ENCODE measurements around the gene VPS26C. TPM values are rescaled to one million over a fixed set of nuclear protein-coding genes. Genes with fewer than 3 reads are reported as not detected.

The VPS26C gene
- total and polyA plus RNA-seq, 9 of the 15 experiments (the other 6 are each of a cell fraction or from before 2014, with no cell fraction given), result 32.8 to 48.7 (median 42.1) TPM

DNA sequence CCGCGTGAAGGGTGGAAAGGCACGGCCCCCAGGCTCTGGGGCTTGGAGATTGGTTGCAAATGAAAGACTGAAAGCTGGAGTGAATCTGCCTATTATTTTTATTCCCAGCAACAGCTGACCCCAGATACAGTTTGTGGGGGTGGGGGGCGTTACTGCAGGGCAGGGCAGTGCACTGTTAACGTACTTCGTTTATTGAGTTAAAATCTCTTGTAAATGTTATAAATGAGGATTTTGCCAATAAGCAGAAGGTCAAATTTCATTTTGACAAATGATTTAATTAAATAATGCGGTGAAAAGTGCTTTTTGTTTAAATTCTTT, 1.0 kb upstream of the VPS26C start (continued):
- 0 out of 2 replicates have a peak, but pooled peaks have one; percentile 63 for TF ChIP-seq CHCHD3 (CRISPR knock-in tag; IDR thresholded peaks at IDR 0.05)
- TF ChIP-seq, protein P1, sequence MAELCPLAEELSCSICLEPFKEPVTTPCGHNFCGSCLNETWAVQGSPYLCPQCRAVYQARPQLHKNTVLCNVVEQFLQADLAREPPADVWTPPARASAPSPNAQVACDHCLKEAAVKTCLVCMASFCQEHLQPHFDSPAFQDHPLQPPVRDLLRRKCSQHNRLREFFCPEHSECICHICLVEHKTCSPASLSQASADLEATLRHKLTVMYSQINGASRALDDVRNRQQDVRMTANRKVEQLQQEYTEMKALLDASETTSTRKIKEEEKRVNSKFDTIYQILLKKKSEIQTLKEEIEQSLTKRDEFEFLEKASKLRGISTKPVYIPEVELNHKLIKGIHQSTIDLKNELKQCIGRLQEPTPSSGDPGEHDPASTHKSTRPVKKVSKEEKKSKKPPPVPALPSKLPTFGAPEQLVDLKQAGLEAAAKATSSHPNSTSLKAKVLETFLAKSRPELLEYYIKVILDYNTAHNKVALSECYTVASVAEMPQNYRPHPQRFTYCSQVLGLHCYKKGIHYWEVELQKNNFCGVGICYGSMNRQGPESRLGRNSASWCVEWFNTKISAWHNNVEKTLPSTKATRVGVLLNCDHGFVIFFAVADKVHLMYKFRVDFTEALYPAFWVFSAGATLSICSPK (IDR thresholded peaks at IDR 0.05; ENCODE audit: borderline replicate concordance), result 0 out of 2 replicates have a peak, but pooled peaks have one; percentile 47
- no peak for TF ChIP-seq MTA2 (IDR thresholded peaks at IDR 0.05; ENCODE audit: low read depth)
- TF ChIP-seq, protein P2, sequence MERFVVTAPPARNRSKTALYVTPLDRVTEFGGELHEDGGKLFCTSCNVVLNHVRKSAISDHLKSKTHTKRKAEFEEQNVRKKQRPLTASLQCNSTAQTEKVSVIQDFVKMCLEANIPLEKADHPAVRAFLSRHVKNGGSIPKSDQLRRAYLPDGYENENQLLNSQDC (CRISPR knock-in tag; IDR thresholded peaks at IDR 0.05), result peak; percentile 73; the same call in 1 of the 2 replicates

DNA sequence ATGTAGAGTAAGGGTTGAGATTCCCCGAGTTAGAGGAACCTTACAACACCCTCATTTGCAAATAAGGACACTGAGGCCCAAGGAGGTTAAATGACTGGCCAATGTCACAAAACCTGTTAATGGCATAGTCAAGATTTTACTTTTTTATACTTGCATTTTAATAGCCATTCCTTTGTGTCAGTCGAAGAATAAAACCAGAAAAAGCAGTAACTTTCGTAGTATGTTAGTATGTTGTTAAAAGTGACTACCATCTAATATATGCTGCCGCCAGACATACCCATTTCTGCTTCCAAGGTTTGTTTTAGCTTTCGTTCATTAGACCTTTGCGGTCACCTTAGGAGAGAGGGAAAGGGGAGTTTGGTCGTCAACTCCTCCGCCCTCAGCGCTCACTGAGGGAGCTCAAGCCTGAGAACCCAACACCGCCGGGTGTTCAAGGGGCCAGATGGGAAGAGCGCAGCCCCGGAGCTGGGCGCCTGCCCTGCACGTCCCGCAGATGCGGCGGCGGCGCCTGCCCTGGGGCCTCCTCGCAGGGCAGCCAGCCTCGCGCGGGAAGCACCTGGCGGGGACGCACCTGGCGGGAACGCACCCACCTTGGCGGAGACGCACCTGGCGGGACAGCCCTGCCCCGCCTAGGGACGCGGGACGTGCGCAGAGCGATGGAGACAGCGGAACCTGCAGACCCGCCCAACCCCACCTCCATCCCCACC, 466 bp downstream of the VPS26C start:
- Histone ChIP-seq H3K9ac (ENCODE audit: insufficient read depth in 1 of 2, low read depth in 2 of 2, low read length in 2 of 2) (peak overlapping the region; percentile 91 to 98), H3K9me3 (replicated peaks; ENCODE audit: control insufficient read depth, insufficient read depth, low read depth, low read length) (0 out of 2 replicates have a peak, but pooled peaks cover 1% of the 10 kb centered on the region), H3K4me3 (peak overlapping the region; percentile 71), H3K4me2 (ENCODE audit: insufficient read depth, low read length) (peak overlapping the region; percentile 89), H2AFZ (ENCODE audit: low read depth, low read length) (peak overlapping the region; percentile 78), H3K27me3 (ENCODE audit: control insufficient read depth in 2 of 2, insufficient read depth in 2 of 2, low read length in 2 of 2) (no peaks in the 10 kb centered on the region), H3K79me2 (ENCODE audit: control insufficient read depth, insufficient read depth, low read length) (peaks cover 64% of the 10 kb centered on the region), H3K27ac (ENCODE audit: extremely low read depth, low read depth, low read length) (peak overlapping the region; percentile 99), H3K9me1 (ENCODE audit: control insufficient read depth, insufficient read depth, low read length) (no peaks in the 10 kb centered on the region), H4K20me1 (replicated peaks; ENCODE audit: control insufficient read depth, insufficient read depth, low read length) (no peaks in the 10 kb centered on the region), H3K4me1 (replicated peaks in 1 of 2; ENCODE audit: control insufficient read depth in 2 of 2, insufficient read depth in 2 of 2, low read length in 2 of 2) (peaks cover 26 to 31% of the 10 kb centered on the region in 2 experiments; a peak in 4 of 5 replicates), H3K36me3 (ENCODE audit: control insufficient read depth, insufficient read depth, low read length) (0 out of 3 replicates have a peak, but pooled peaks cover 11% of the 10 kb centered on the region)
- 2% methylated on average over 32 of the region's 39 CpGs for WGBS (ENCODE audit: insufficient coverage, low coverage, missing lambda C conversion rate)
- POLR2A ChIA-PET, result interaction anchor here (0.5 to 2.3 kb wide), 18 partner anchors 10 to 1486 kb away, joined by 3 to 17 read pairs (median 4); no protein-coding TSS in a partner anchor
- CTCF ChIA-PET (ENCODE audit: low intra/inter-chr PET ratio), result no interaction called here
- DNase-seq (ENCODE audit: extremely low read depth in 1 of 4, low spot score in 3 of 4) (peak in 2 of 4 experiments; percentile 42 to 74), FAIRE-seq (peak; percentile 42), ATAC-seq (peak; percentile 45)
- in situ Hi-C loops (cut with MboI) (no loop called here), intact Hi-C loops (cut with micrococcal nuclease) (loop anchor here (2.0 to 5.0 kb wide), 3 partner anchors 104 to 304 kb away; no protein-coding TSS in a partner anchor)
- TSS peak; percentile 56 for BruUV-seq (replicated peaks)
- TF ChIP-seq MTA1 (IDR thresholded peaks at IDR 0.05; ENCODE audit: borderline replicate concordance) (no peak), L3MBTL2 (IDR thresholded peaks at IDR 0.05) (no peak), ZBTB8A (IDR thresholded peaks at IDR 0.05; ENCODE audit: partially characterized antibody) (no peak), SIN3A (IDR thresholded peaks at IDR 0.05; ENCODE audit: borderline replicate concordance in 2 of 2, control insufficient read depth in 1 of 2, low read depth in 2 of 2, low read length in 2 of 2) (no peak), ZKSCAN1 (IDR thresholded peaks at IDR 0.05; ENCODE audit: low read depth, low read length) (no peak), NFE2 (IDR thresholded peaks at IDR 0.05; ENCODE audit: low read depth) (no peak), ZEB2 (IDR thresholded peaks at IDR 0.05) (peak; percentile 77), TEAD2 (tag; IDR thresholded peaks at IDR 0.05) (no peak), SMARCC2 (IDR thresholded peaks at IDR 0.05; ENCODE audit: low read depth) (no peak), SREBF1 (IDR thresholded peaks at IDR 0.05; ENCODE audit: borderline replicate concordance, low read depth, low read length) (no peak), TRIM28 (IDR thresholded peaks at IDR 0.05) (no peak), SMAD1 (IDR thresholded peaks at IDR 0.05; ENCODE audit: low read depth, low read length, partially characterized antibody) (no peak), POLR3G (IDR thresholded peaks at IDR 0.05; ENCODE audit: extremely low read depth, insufficient read length, insufficient replicate concordance) (no peak), ZNF143 (CRISPR knock-in tag; IDR thresholded peaks at IDR 0.05) (no peak)
- TF ChIP-seq, protein P3, sequence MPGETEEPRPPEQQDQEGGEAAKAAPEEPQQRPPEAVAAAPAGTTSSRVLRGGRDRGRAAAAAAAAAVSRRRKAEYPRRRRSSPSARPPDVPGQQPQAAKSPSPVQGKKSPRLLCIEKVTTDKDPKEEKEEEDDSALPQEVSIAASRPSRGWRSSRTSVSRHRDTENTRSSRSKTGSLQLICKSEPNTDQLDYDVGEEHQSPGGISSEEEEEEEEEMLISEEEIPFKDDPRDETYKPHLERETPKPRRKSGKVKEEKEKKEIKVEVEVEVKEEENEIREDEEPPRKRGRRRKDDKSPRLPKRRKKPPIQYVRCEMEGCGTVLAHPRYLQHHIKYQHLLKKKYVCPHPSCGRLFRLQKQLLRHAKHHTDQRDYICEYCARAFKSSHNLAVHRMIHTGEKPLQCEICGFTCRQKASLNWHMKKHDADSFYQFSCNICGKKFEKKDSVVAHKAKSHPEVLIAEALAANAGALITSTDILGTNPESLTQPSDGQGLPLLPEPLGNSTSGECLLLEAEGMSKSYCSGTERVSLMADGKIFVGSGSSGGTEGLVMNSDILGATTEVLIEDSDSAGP (CRISPR knock-in tag; IDR thresholded peaks at IDR 0.05), result 0 out of 2 replicates have a peak, but pooled peaks have one; percentile 61

All from K562 (cell line).